Epithelial cell of proximal tubule (primary cell): ENCODE results near the gene ATRNL1. TPM values are rescaled to one million over a fixed set of nuclear protein-coding genes. Genes with fewer than 3 reads are reported as not detected.

Source experiments
- DNase-seq: peaks from one replicate; pipeline ENCODE4 v3.0.0-alpha.2; 2011; ENCODE audit warnings: low read depth
- H3K4me3 ChIP-seq: 2 replicates; pipeline ENCODE4 v1.5.1; 2011; ENCODE audit warnings: low read depth, mild to moderate bottlenecking, low read length
- total RNA-seq: library from RNA; depleted of rRNA; stranded (reverse); fragments of >200 nt; gene quantifications from 2 replicates; pipeline ENCODE4 v1.2.3, GENCODE V29; 2015
- TF ChIP-seq, protein P1 (sequence below): conservative IDR thresholded peaks from 2 replicates; pipeline ENCODE4 v1.5.1; 2012; ENCODE audit warnings: low read depth, mild to moderate bottlenecking, low read length

Gene ATRNL1
- total RNA-seq, 1 donor from 2014 or later, result 12.4 TPM

DNA sequence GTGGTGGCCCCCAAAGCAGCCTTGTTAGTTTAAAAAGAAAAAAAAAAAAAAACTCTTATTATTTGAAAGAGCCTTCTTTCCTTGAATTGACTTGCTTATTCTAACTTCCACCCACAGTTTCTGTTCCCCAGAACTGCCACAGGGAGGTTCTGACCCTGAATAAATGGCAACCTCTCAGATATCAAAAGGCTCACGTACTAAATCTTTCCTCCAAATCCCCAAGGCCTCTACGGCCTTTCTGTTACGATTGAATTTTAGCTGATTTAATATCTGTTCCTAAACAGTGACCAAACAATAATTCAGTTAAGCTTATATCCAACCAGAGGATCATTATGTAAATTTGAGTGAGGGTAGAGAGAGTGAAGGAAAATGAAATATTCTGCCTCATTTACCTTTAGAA, 697.1 kb downstream of the ATRNL1 start:
- H3K4me3 ChIP-seq, result no peak overlapping the region
- DNase-seq, result no peak
- TF ChIP-seq, protein P1, sequence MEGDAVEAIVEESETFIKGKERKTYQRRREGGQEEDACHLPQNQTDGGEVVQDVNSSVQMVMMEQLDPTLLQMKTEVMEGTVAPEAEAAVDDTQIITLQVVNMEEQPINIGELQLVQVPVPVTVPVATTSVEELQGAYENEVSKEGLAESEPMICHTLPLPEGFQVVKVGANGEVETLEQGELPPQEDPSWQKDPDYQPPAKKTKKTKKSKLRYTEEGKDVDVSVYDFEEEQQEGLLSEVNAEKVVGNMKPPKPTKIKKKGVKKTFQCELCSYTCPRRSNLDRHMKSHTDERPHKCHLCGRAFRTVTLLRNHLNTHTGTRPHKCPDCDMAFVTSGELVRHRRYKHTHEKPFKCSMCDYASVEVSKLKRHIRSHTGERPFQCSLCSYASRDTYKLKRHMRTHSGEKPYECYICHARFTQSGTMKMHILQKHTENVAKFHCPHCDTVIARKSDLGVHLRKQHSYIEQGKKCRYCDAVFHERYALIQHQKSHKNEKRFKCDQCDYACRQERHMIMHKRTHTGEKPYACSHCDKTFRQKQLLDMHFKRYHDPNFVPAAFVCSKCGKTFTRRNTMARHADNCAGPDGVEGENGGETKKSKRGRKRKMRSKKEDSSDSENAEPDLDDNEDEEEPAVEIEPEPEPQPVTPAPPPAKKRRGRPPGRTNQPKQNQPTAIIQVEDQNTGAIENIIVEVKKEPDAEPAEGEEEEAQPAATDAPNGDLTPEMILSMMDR, result no peak

GRCh38 chr10:115795964-115796363, 702.8 kb downstream of the ATRNL1 start:
- no peak for DNase-seq
- TF ChIP-seq, protein P1, result no peak
- no peak overlapping the region for H3K4me3 ChIP-seq

- no peak for DNase-seq
- no peak overlapping the region for H3K4me3 ChIP-seq
- TF ChIP-seq, protein P1, result no peak
These were observed 708.3 kb downstream of the ATRNL1 start for GRCh38 chr10:115801457-115801856.

DNA sequence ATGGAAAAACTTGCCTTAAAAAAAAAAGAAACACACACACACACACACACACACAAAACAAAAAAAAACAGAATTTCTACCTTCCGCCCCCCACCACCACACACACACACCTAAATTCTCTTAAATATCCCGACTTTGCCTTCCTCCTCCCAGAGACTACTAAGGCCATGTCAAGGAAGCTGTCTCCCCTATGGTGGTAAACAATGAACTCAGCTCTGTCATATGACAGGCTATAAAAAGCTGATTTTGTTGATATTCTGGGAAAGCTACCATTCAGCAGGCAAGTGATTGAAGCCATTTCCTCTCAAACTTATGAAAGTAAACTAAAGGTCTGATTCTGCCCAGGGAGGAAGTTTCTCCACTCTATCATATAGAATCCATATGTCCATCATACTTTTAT, 708.8 kb downstream of the ATRNL1 start:
- no peak for DNase-seq
- TF ChIP-seq, protein P1, result no peak
- H3K4me3 ChIP-seq, result no peak overlapping the region

DNA sequence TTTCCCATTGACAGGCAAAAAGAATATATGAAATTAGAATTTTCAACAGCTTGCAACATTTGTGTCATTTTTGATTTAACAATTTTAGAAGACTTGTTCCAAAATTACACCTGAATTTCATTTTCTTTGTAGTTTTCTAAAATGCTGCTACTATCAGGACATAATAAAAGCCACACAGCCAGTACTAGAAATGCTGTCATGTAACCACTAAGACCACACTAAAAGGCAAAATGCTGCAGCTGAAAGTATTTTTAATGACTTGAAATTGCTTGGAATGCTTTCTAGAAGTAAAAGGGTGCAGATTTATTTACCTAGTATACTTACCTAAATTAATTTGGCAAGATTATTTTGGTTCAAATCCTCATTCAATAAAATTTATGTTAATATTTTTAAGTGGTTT, 709.7 kb downstream of the ATRNL1 start:
- TF ChIP-seq, protein P1, result no peak
- no peak for DNase-seq
- no peak overlapping the region for H3K4me3 ChIP-seq

DNA sequence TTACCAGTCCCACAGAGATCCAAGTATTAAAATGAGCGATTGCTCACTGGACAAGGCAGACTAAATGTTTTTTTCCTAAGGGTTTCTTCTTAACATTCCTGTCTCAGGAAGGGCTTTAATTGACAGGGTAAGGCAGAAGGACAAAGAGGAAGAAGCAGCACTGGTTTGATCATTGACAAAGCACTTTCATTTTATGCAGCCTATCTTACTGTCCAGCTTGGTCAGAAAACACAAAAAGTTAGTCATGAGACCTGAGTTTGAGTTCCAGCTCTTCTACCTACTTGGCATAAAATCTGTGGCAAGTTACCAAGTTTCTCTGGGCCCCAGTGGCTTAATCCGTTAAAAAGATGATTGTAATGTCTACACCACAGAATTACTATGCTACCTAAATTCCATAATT, 721.4 kb downstream of the ATRNL1 start:
- TF ChIP-seq, protein P1, result no peak
- no peak for DNase-seq
- H3K4me3 ChIP-seq, result no peak overlapping the region

GRCh38 chr10:115818012-115818411, 724.8 kb downstream of the ATRNL1 start:
- no peak for DNase-seq
- H3K4me3 ChIP-seq, result no peak overlapping the region
- TF ChIP-seq, protein P1, result no peak
